Measurements from ENCODE around the gene FBXO15.

Gene FBXO15

GRCh38 chr18:74113711-74114110 is 33.9 kb downstream of the FBXO15 start:
- no peak for DNase-seq (ENCODE audit: low spot score)

GRCh38 chr18:74110976-74111375 is 36.7 kb downstream of the FBXO15 start:
- DNase-seq (ENCODE audit: low spot score): no peak

- no peak for DNase-seq (ENCODE audit: low spot score)
Measured at GRCh38 chr18:74110149-74110548, 37.5 kb downstream of the FBXO15 start.

- DNase-seq (ENCODE audit: low spot score): no peak
Measured at GRCh38 chr18:74108460-74108859, 39.2 kb downstream of the FBXO15 start.

- DNase-seq (ENCODE audit: low spot score): no peak
Measured at GRCh38 chr18:74097803-74098202, 49.8 kb downstream of the FBXO15 start.

- DNase-seq (ENCODE audit: low spot score): no peak
Measured at GRCh38 chr18:74092922-74093321, 54.7 kb downstream of the FBXO15 start.

GRCh38 chr18:74084184-74084855 is 63.3 kb downstream of the FBXO15 start:
- DNase-seq (ENCODE audit: low spot score): no peak

- no peak for DNase-seq (ENCODE audit: low spot score)
Measured at GRCh38 chr18:74083557-74083952, 64.1 kb downstream of the FBXO15 start.

GRCh38 chr18:74082742-74083556 is 64.7 kb downstream of the FBXO15 start:
- no peak for DNase-seq (ENCODE audit: low spot score)

GRCh38 chr18:74081966-74082741 is 65.5 kb downstream of the FBXO15 start:
- DNase-seq (ENCODE audit: low spot score): peak; percentile 85

- DNase-seq (ENCODE audit: low spot score): no peak
Measured at GRCh38 chr18:74078257-74078656, 69.4 kb downstream of the FBXO15 start.

GRCh38 chr18:74074668-74075564 is 72.7 kb downstream of the FBXO15 start:
- no peak for DNase-seq (ENCODE audit: low spot score)

- DNase-seq (ENCODE audit: low spot score): no peak
Measured at GRCh38 chr18:74073957-74074667, 73.5 kb downstream of the FBXO15 start.

GRCh38 chr18:74069178-74070050 is 78.2 kb downstream of the FBXO15 start:
- DNase-seq (ENCODE audit: low spot score): no peak

- DNase-seq (ENCODE audit: low spot score): no peak
Measured at GRCh38 chr18:74068296-74068695, 79.3 kb downstream of the FBXO15 start.

GRCh38 chr18:74066018-74066417 is 81.6 kb downstream of the FBXO15 start:
- no peak for DNase-seq (ENCODE audit: low spot score)

- DNase-seq (ENCODE audit: low spot score): peak; percentile 79
Measured at GRCh38 chr18:74065366-74065765, 82.3 kb downstream of the FBXO15 start.

- peak; percentile 61 for DNase-seq (ENCODE audit: low spot score)
Measured at GRCh38 chr18:74064510-74064909, 83.1 kb downstream of the FBXO15 start.

- peak; percentile 39 for DNase-seq (ENCODE audit: low spot score)
Measured at GRCh38 chr18:74063557-74063956, 84.1 kb downstream of the FBXO15 start.

- peak; percentile 77 for DNase-seq (ENCODE audit: low spot score)
Measured at GRCh38 chr18:74063023-74063422, 84.6 kb downstream of the FBXO15 start.

Data from NAMALWA (cell line).